HepG2 (cell line): ENCODE data around the gene GTF2I.
"Not testable (repeated sequence)": the region's sequence is repeated elsewhere in the genome, so short reads cannot be mapped to it uniquely, and the experiment has no call there.

Experiments used
- CBFB ChIP-seq: sonication (generic); formaldehyde crosslinking; IDR thresholded peaks from 2 replicates; pipeline ENCODE4 v1.4.0; 2020; ENCODE audit warnings: missing genetic modification reagents
- FOXJ3 ChIP-seq: sonication (generic); formaldehyde crosslinking; IDR thresholded peaks from 2 replicates; pipeline ENCODE4 v1.4.0; 2020; ENCODE audit warnings: missing genetic modification reagents, mild to moderate bottlenecking, borderline replicate concordance
- JARID2 ChIP-seq: sonication (generic); formaldehyde crosslinking; IDR thresholded peaks from 2 replicates; pipeline ENCODE4 v1.8.1; 2023; ENCODE audit warnings: missing genetic modification reagents, inconsistent platforms; ENCODE audit not compliant: insufficient replicate concordance
- RFX5 ChIP-seq: IDR thresholded peaks from 2 replicates; pipeline ENCODE4 v1.6.1; 2011; ENCODE audit warnings: low read depth, low read length, improper control_type of control experiment
- SIN3B ChIP-seq: fragments of 150-350 bp; IDR thresholded peaks from 2 replicates; pipeline ENCODE4 v1.6.1; 2014; ENCODE audit warnings: low read length
- TF ChIP-seq, protein P1 (sequence below): IDR thresholded peaks from 2 replicates; pipeline ENCODE4 v1.4.0; 2020; ENCODE audit warnings: mild to moderate bottlenecking, missing genetic modification reagents

DNA sequence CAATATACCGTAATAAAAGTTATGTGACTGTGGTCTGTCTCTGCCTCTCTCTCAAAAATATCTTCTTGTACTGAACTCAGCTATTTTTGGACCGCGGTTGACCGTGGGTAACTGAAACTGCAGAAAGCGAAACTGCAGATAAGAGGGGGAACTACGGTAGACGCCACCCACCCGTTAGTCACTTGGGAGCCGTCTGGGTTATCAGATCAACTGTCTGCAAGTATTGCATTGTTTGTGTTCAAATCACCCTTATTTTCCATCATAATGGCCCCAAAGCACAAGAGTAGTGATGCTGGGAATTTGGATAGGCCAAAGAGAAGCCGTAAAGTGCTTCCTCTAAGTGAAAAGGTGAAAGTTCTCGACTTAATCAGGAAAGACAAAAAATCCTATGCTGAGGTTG lies 7.5 kb upstream of the GTF2I start:
- TF ChIP-seq, protein P1, sequence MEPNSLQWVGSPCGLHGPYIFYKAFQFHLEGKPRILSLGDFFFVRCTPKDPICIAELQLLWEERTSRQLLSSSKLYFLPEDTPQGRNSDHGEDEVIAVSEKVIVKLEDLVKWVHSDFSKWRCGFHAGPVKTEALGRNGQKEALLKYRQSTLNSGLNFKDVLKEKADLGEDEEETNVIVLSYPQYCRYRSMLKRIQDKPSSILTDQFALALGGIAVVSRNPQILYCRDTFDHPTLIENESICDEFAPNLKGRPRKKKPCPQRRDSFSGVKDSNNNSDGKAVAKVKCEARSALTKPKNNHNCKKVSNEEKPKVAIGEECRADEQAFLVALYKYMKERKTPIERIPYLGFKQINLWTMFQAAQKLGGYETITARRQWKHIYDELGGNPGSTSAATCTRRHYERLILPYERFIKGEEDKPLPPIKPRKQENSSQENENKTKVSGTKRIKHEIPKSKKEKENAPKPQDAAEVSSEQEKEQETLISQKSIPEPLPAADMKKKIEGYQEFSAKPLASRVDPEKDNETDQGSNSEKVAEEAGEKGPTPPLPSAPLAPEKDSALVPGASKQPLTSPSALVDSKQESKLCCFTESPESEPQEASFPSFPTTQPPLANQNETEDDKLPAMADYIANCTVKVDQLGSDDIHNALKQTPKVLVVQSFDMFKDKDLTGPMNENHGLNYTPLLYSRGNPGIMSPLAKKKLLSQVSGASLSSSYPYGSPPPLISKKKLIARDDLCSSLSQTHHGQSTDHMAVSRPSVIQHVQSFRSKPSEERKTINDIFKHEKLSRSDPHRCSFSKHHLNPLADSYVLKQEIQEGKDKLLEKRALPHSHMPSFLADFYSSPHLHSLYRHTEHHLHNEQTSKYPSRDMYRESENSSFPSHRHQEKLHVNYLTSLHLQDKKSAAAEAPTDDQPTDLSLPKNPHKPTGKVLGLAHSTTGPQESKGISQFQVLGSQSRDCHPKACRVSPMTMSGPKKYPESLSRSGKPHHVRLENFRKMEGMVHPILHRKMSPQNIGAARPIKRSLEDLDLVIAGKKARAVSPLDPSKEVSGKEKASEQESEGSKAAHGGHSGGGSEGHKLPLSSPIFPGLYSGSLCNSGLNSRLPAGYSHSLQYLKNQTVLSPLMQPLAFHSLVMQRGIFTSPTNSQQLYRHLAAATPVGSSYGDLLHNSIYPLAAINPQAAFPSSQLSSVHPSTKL, result not testable (repeated sequence)
- not testable (repeated sequence) for TF ChIP-seq FOXJ3 (CRISPR knock-in tag); CBFB (CRISPR knock-in tag); JARID2 (CRISPR knock-in tag); RFX5; SIN3B
